Endometrial microvascular endothelial cells (primary cell): ENCODE measurements around the gene PAMR1. TPM values are rescaled to one million over a fixed set of nuclear protein-coding genes. Genes with fewer than 3 reads are reported as not detected.
"Not testable (repeated sequence)": the region's sequence is repeated elsewhere in the genome, so short reads cannot be mapped to it uniquely, and the experiment has no call there.

Experiments
- in situ Hi-C: cut with HindIII; loops from 2 replicates; pipeline ENCODE4 v1.10.0; 2017; ENCODE audit warnings: low sequenced_read_pairs, low pct_unique_long_range_greater_than_20kb; ENCODE audit errors: inconsistent ontology term
- total RNA-seq: library from RNA; depleted of rRNA; stranded (reverse); fragments of >200 nt; gene quantifications from one replicate; pipeline ENCODE4 v1.2.3, GENCODE V29; 2015; ENCODE audit errors: inconsistent ontology term

PAMR1 gene
- 0.37 TPM for total RNA-seq

GRCh38 chr11:35525501-35526175 lies at the start of gene PAMR1:
Gene PAMR1 (minus strand): TSS chr11:35525616. CDS start chr11:35525585, 31 bp downstream.
- in situ Hi-C loops, result no loop called here

- in situ Hi-C loops, result no loop called here
These were observed 46.3 kb upstream of the PAMR1 start for GRCh38 chr11:35571696-35572095.

- in situ Hi-C loops, result no loop called here
These were observed 42.5 kb upstream of the PAMR1 start for GRCh38 chr11:35567737-35568465.

- in situ Hi-C loops, result no loop called here
These were observed 41.5 kb upstream of the PAMR1 start for GRCh38 chr11:35566885-35567284.

- in situ Hi-C loops, result no loop called here
These were observed 40.8 kb upstream of the PAMR1 start for GRCh38 chr11:35566181-35566580.

- in situ Hi-C loops, result no loop called here
These were observed 38.8 kb upstream of the PAMR1 start for GRCh38 chr11:35564245-35564595.

GRCh38 chr11:35563484-35564244 lies 38.2 kb upstream of the PAMR1 start:
- in situ Hi-C loops, result no loop called here

- in situ Hi-C loops, result no loop called here
These were observed 34.5 kb upstream of the PAMR1 start for GRCh38 chr11:35559949-35560348.

GRCh38 chr11:35558513-35558912 lies 33.1 kb upstream of the PAMR1 start:
- in situ Hi-C loops, result no loop called here

- in situ Hi-C loops, result no loop called here
These were observed 30.1 kb upstream of the PAMR1 start for GRCh38 chr11:35555488-35555887.

GRCh38 chr11:35554491-35555437 lies 29.3 kb upstream of the PAMR1 start:
- in situ Hi-C loops, result no loop called here

GRCh38 chr11:35553831-35554230 lies 28.4 kb upstream of the PAMR1 start:
- in situ Hi-C loops, result no loop called here

- in situ Hi-C loops, result no loop called here
These were observed 27.6 kb upstream of the PAMR1 start for GRCh38 chr11:35553021-35553420.

GRCh38 chr11:35552616-35553015 lies 27.2 kb upstream of the PAMR1 start:
- in situ Hi-C loops, result no loop called here

GRCh38 chr11:35550374-35551036 lies 25.1 kb upstream of the PAMR1 start:
- in situ Hi-C loops, result no loop called here

- in situ Hi-C loops, result no loop called here
These were observed 24.4 kb upstream of the PAMR1 start for GRCh38 chr11:35549787-35550186.

GRCh38 chr11:35548925-35549561 lies 23.6 kb upstream of the PAMR1 start:
- in situ Hi-C loops, result no loop called here

- in situ Hi-C loops, result not testable (repeated sequence)
These were observed 22.6 kb upstream of the PAMR1 start for GRCh38 chr11:35547995-35548394.
